Measurements from ENCODE around the gene CCDC124.

The CCDC124 gene

GRCh38 chr19:17944301-17944700, 11.5 kb downstream of the CCDC124 start:
- no peak for TF ChIP-seq CTCF (IDR thresholded peaks at IDR 0.05; ENCODE audit: low read depth, low read length)
- H3K4me3 ChIP-seq (replicated peaks in 1 of 2; ENCODE audit: low read depth in 2 of 2, low read length in 2 of 2): no peak overlapping the region
- DNase-seq (ENCODE audit: low read depth in 2 of 2): peak; percentile 72 to 73

- H3K4me3 ChIP-seq (replicated peaks in 1 of 2; ENCODE audit: low read depth in 2 of 2, low read length in 2 of 2): peak overlapping the region; percentile 54
- TF ChIP-seq CTCF (IDR thresholded peaks at IDR 0.05; ENCODE audit: low read depth, low read length): peak; percentile 23
Measured at GRCh38 chr19:17946965-17947784, 14.4 kb downstream of the CCDC124 start.

GRCh38 chr19:17947815-17948513, 15.1 kb downstream of the CCDC124 start:
- peak; percentile 89 to 95 for DNase-seq (ENCODE audit: low read depth in 2 of 2)
- no peak for TF ChIP-seq CTCF (IDR thresholded peaks at IDR 0.05; ENCODE audit: low read depth, low read length)
- H3K4me3 ChIP-seq (replicated peaks in 1 of 2; ENCODE audit: low read depth in 2 of 2, low read length in 2 of 2): peak overlapping the region; percentile 42 to 56

More at GRCh38 chr19:17946965-17947784, 14.4 kb downstream of the CCDC124 start:
- DNase-seq (ENCODE audit: low read depth in 2 of 2): no peak

GRCh38 chr19:17948514-17948900, 15.7 kb downstream of the CCDC124 start:
- TF ChIP-seq CTCF (IDR thresholded peaks at IDR 0.05; ENCODE audit: low read depth, low read length): no peak
- peak overlapping the region; percentile 42 to 56 for H3K4me3 ChIP-seq (replicated peaks in 1 of 2; ENCODE audit: low read depth in 2 of 2, low read length in 2 of 2)
- DNase-seq (ENCODE audit: low read depth in 2 of 2): no peak

GRCh38 chr19:17948931-17949930, 16.4 kb downstream of the CCDC124 start:
- no peak for TF ChIP-seq CTCF (IDR thresholded peaks at IDR 0.05; ENCODE audit: low read depth, low read length)
- DNase-seq (ENCODE audit: low read depth in 2 of 2): no peak
- H3K4me3 ChIP-seq (replicated peaks in 1 of 2; ENCODE audit: low read depth in 2 of 2, low read length in 2 of 2): no peak overlapping the region

GRCh38 chr19:17949956-17950309, 17.1 kb downstream of the CCDC124 start:
- no peak overlapping the region for H3K4me3 ChIP-seq (replicated peaks in 1 of 2; ENCODE audit: low read depth in 2 of 2, low read length in 2 of 2)
- TF ChIP-seq CTCF (IDR thresholded peaks at IDR 0.05; ENCODE audit: low read depth, low read length): no peak
- no peak for DNase-seq (ENCODE audit: low read depth in 2 of 2)
